HepG2 (cell line): ENCODE data around the gene OR2AG1. TPM values are rescaled to one million over a fixed set of nuclear protein-coding genes. Genes with fewer than 3 reads are reported as not detected.

Experiments
- ATAC-seq: fragments of 200-7000 bp; cut with Tn5 transposase; 3 replicates; pipeline ENCODE4 v1.9.1; 2020; ENCODE audit warnings: mild to moderate bottlenecking, moderate library complexity
- BruUV-seq: library from RNA; stranded (reverse); fragments of 400-500 nt; replicated peaks from 2 replicates; lab custom pipeline; 2021; lab: Mats Ljungman, UMichigan
- CTCF ChIA-PET: fragments of 300-600 bp; formaldehyde crosslinking; extraction: SDS; loops from one replicate; lab custom pipeline; 2021; ENCODE audit warnings: low total read pairs, inconsistent platforms, low intra/inter-chr PET ratio; lab: Yijun Ruan, JAX
- POLR2A ChIA-PET: fragments of 350-600 bp; sonication (Branson Sonifier 250); formaldehyde crosslinking; loops from one replicate; lab custom pipeline; 2020; ENCODE audit warnings: antibody characterized with exemption, inconsistent platforms; lab: Yijun Ruan, JAX
- DNase-seq: peaks from one replicate; pipeline ENCODE4 v3.0.0-alpha.2; 2015; ENCODE audit warnings: low spot score
- FAIRE-seq: peaks from 3 replicates; lab custom pipeline; 2011; peaks lifted over from hg19 to GRCh38; lab: Jason Lieb, UNC
- H2AFZ ChIP-seq: one replicate; pipeline ENCODE4 v1.6.1; 2011; ENCODE audit warnings: low read length, inconsistent platforms
- H3K27ac ChIP-seq: fragments of 300-600 bp; 3 replicates; pipeline ENCODE4 v1.8.0; 2011; ENCODE audit warnings: mixed run types, mild to moderate bottlenecking, mixed read lengths, low read length, inconsistent platforms; ENCODE audit not compliant: insufficient read depth; ENCODE audit errors: extremely low read length
- H3K27me3 ChIP-seq, 2 experiments: fragments of 200-600 bp in 1 of 2; 2 replicates in 1 of 2; 3 replicates in 1 of 2; pipeline versions ENCODE4 v1.6.0 to v1.8.0; 2011; ENCODE audit warnings: low read length in 2 of 2, mild to moderate bottlenecking in 2 of 2, moderate library complexity in 2 of 2, inconsistent platforms in 1 of 2; ENCODE audit not compliant: insufficient read depth in 2 of 2, control insufficient read depth in 1 of 2
- H3K36me3 ChIP-seq, 2 experiments: fragments of 200-600 bp in 1 of 2; replicated peaks in 1 of 2; 2 replicates in 1 of 2; 3 replicates in 1 of 2; pipeline versions ENCODE4 v1.5.1 to v1.8.0; 2011; ENCODE audit warnings: low read length in 2 of 2, inconsistent platforms in 1 of 2; ENCODE audit not compliant: insufficient read depth in 2 of 2, control insufficient read depth in 1 of 2
- H3K4me1 ChIP-seq: 2 replicates; pipeline ENCODE4 v1.5.1; 2012; ENCODE audit warnings: low read length, inconsistent platforms; ENCODE audit not compliant: insufficient read depth
- H3K4me2 ChIP-seq: 2 replicates; pipeline ENCODE4 v1.6.0; 2011; ENCODE audit warnings: low read depth, low read length, inconsistent platforms
- H3K4me3 ChIP-seq, 3 experiments: fragments of 200-600 bp in 1 of 3; sonication (generic), shearing (Covaris generic) in 1 of 3; replicated peaks in 1 of 3; 2 replicates each; pipeline ENCODE4 v1.5.1; 2011 to 2016; ENCODE audit warnings: low read length in 3 of 3, inconsistent platforms in 2 of 3, low read depth in 2 of 3, mild to moderate bottlenecking in 2 of 3, control low read depth in 1 of 3, mixed read lengths in 1 of 3; ENCODE audit not compliant: insufficient read depth in 1 of 3
- H3K79me2 ChIP-seq: one replicate; pipeline ENCODE4 v1.6.1; 2011; ENCODE audit warnings: low read length, inconsistent platforms; ENCODE audit not compliant: insufficient read depth
- H3K9ac ChIP-seq: 2 replicates; pipeline ENCODE4 v1.6.0; 2011; ENCODE audit warnings: mild to moderate bottlenecking, low read depth, low read length, inconsistent platforms; ENCODE audit not compliant: insufficient read depth
- H3K9me3 ChIP-seq: 2 replicates; pipeline ENCODE4 v1.5.1; 2012; ENCODE audit warnings: mild to moderate bottlenecking, low read length
- H4K20me1 ChIP-seq: 2 replicates; pipeline ENCODE4 v1.6.0; 2011; ENCODE audit warnings: inconsistent platforms, mild to moderate bottlenecking, low read length, moderate library complexity; ENCODE audit not compliant: insufficient read depth
- KLF11 ChIP-seq: IDR thresholded peaks from 2 replicates; pipeline ENCODE4 v1.6.1; 2016; ENCODE audit warnings: missing compliant biosample characterization
- KLF6 ChIP-seq: IDR thresholded peaks from 2 replicates; pipeline ENCODE4 v1.8.0; 2016; ENCODE audit warnings: missing biosample characterization, missing genetic modification reagents
- NR2F6 ChIP-seq, 2 experiments: IDR thresholded peaks; 2 replicates each; pipeline ENCODE4 v1.6.1; 2016; ENCODE audit warnings: antibody characterized with exemption in 1 of 2, mild to moderate bottlenecking in 1 of 2
- ZMYM4 ChIP-seq: sonication (generic); formaldehyde crosslinking; IDR thresholded peaks from 2 replicates; pipeline ENCODE4 v1.8.1; 2023; ENCODE audit warnings: mild to moderate bottlenecking, missing genetic modification reagents
- ZNF468 ChIP-seq: sonication (generic); formaldehyde crosslinking; IDR thresholded peaks from 2 replicates; pipeline ENCODE4 v1.8.0; 2022; ENCODE audit warnings: mild to moderate bottlenecking, moderate library complexity, missing genetic modification reagents
- ZNF530 ChIP-seq: sonication (generic); formaldehyde crosslinking; IDR thresholded peaks from 2 replicates; pipeline ENCODE4 v1.5.0; 2020; ENCODE audit warnings: low read depth, mild to moderate bottlenecking, missing genetic modification reagents
- ZNF557 ChIP-seq: sonication (generic); formaldehyde crosslinking; IDR thresholded peaks from 2 replicates; pipeline ENCODE4 v1.4.0; 2020; ENCODE audit warnings: missing genetic modification reagents
- ZNF724P ChIP-seq: sonication (generic); formaldehyde crosslinking; IDR thresholded peaks from 2 replicates; pipeline ENCODE4 v1.8.0; 2022; ENCODE audit warnings: missing genetic modification reagents, borderline replicate concordance
- WGBS: methylation state at CpG from one replicate; pipeline ENCODE4 v1.1.6; 2017; ENCODE audit warnings: low lambda C conversion rate; 5-methylcytosine and 5-hydroxymethylcytosine counted together
- in situ Hi-C: cut with HindIII; loops from 2 replicates; pipeline ENCODE4 v1.10.0; 2017; ENCODE audit warnings: low pct_unique_long_range_greater_than_20kb; ENCODE audit not compliant: extremely low pct_ligation_motif_present
- intact Hi-C: fragments of 100-400 bp; cut with micrococcal nuclease; formaldehyde crosslinking; loops from one replicate; pipeline ENCODE4 v1.10.0; 2022; ENCODE audit not compliant: unreplicated experiment
- polyA plus RNA-seq, 8 experiments: library from polyadenylated mRNA; depleted of rRNA in 3 of 8; stranded (reverse) in 7 of 8; unstranded in 1 of 8; fragments of >200 nt; fragmentation: Illumina TruSeq in 4 of 8; extraction: Trizol in 4 of 8; gene quantifications; 2 replicates each; pipeline versions ENCODE4 v1.2.1 to v1.2.3, GENCODE V29; 2011 to 2016; ENCODE audit warnings: low read depth in 4 of 8, missing spikeins in 1 of 8, mixed read lengths in 1 of 8; ENCODE audit not compliant: insufficient read depth in 1 of 8
- total RNA-seq, 5 experiments: library from RNA; depleted of rRNA; stranded (reverse); fragments of >200 nt; fragmentation: Illumina TruSeq; extraction: Trizol; gene quantifications; 2 replicates each; pipeline ENCODE4 v1.2.3, GENCODE V29; 2016; ENCODE audit warnings: low read depth in 1 of 5
- TF ChIP-seq, protein P1 (sequence below): sonication (generic); formaldehyde crosslinking; IDR thresholded peaks from 2 replicates; pipeline ENCODE4 v1.4.0; 2020; ENCODE audit warnings: missing genetic modification reagents, borderline replicate concordance
- TF ChIP-seq, protein P2 (sequence below): sonication (generic); formaldehyde crosslinking; IDR thresholded peaks from 2 replicates; pipeline ENCODE4 v1.4.0; 2020; ENCODE audit warnings: missing genetic modification reagents, borderline replicate concordance

OR2AG1 gene
- total and polyA plus RNA-seq, 2 of the 13 experiments (the other 11 are each of a cell fraction or from before 2014, with no cell fraction given): not detected

DNA sequence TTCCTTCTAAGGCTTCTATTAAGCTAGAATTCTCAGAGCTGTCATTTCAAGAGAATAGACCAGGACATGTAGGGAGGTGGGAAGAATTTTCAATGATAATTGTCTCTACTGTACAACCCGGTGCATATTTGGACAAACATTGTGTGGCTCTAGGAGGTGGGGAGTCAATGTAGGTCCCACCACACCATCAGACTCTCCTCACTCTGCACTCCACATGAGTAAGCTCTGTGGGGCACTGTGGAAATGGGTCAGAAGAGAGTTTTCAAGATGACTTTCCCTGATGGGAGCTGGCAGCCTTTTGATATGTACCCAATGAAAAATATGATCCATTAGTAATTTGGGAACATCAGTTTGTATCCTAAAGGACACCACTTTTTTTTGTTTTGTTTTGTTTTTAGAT is 44.2 kb upstream of the OR2AG1 start:
- DNase-seq (no peak), FAIRE-seq (no peak), ATAC-seq (no peak)
- no TSS peak for BruUV-seq
- no peaks in the 10 kb centered on the region for H3K79me2 ChIP-seq
- no peaks in the 10 kb centered on the region for H3K27me3 ChIP-seq
- H3K4me2 ChIP-seq: no peak overlapping the region
- ChIA-PET CTCF (interaction anchor here (1.6 kb wide), 1 partner anchor 18 kb away, joined by 8 read pairs; no protein-coding TSS in a partner anchor), POLR2A (no interaction called here)
- H3K4me1 ChIP-seq: no peaks in the 10 kb centered on the region
- H3K4me3 ChIP-seq: no peak overlapping the region
- no peak overlapping the region for H2AFZ ChIP-seq
- intact Hi-C loops: no loop called here
- in situ Hi-C loops: no loop called here
- H3K9me3 ChIP-seq: no peaks in the 10 kb centered on the region
- H3K36me3 ChIP-seq: no peaks in the 10 kb centered on the region
- no peaks in the 10 kb centered on the region for H4K20me1 ChIP-seq
- no peak for TF ChIP-seq KLF6
- no peak for TF ChIP-seq KLF11 (CRISPR knock-in tag)
- TF ChIP-seq ZMYM4: no peak
- TF ChIP-seq NR2F6 (IDR thresholded peaks at IDR 0.05): no peak
- no peak for TF ChIP-seq NR2F6 (CRISPR knock-in tag; IDR thresholded peaks at IDR 0.05)
- TF ChIP-seq ZNF530 (CRISPR knock-in tag): no peak
- no peak for TF ChIP-seq ZNF557 (CRISPR knock-in tag)
- no peak for TF ChIP-seq ZNF468 (CRISPR knock-in tag)
- TF ChIP-seq, protein P1, sequence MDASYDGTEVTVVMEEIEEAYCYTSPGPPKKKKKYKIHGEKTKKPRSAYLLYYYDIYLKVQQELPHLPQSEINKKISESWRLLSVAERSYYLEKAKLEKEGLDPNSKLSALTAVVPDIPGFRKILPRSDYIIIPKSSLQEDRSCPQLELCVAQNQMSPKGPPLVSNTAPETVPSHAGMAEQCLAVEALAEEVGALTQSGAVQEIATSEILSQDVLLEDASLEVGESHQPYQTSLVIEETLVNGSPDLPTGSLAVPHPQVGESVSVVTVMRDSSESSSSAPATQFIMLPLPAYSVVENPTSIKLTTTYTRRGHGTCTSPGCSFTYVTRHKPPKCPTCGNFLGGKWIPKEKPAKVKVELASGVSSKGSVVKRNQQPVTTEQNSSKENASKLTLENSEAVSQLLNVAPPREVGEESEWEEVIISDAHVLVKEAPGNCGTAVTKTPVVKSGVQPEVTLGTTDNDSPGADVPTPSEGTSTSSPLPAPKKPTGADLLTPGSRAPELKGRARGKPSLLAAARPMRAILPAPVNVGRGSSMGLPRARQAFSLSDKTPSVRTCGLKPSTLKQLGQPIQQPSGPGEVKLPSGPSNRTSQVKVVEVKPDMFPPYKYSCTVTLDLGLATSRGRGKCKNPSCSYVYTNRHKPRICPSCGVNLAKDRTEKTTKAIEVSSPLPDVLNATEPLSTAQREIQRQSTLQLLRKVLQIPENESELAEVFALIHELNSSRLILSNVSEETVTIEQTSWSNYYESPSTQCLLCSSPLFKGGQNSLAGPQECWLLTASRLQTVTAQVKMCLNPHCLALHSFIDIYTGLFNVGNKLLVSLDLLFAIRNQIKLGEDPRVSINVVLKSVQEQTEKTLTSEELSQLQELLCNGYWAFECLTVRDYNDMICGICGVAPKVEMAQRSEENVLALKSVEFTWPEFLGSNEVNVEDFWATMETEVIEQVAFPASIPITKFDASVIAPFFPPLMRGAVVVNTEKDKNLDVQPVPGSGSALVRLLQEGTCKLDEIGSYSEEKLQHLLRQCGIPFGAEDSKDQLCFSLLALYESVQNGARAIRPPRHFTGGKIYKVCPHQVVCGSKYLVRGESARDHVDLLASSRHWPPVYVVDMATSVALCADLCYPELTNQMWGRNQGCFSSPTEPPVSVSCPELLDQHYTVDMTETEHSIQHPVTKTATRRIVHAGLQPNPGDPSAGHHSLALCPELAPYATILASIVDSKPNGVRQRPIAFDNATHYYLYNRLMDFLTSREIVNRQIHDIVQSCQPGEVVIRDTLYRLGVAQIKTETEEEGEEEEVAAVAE: no peak
- TF ChIP-seq ZNF724P (CRISPR knock-in tag): no peak
- TF ChIP-seq, protein P2, sequence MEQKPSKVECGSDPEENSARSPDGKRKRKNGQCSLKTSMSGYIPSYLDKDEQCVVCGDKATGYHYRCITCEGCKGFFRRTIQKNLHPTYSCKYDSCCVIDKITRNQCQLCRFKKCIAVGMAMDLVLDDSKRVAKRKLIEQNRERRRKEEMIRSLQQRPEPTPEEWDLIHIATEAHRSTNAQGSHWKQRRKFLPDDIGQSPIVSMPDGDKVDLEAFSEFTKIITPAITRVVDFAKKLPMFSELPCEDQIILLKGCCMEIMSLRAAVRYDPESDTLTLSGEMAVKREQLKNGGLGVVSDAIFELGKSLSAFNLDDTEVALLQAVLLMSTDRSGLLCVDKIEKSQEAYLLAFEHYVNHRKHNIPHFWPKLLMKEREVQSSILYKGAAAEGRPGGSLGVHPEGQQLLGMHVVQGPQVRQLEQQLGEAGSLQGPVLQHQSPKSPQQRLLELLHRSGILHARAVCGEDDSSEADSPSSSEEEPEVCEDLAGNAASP (CRISPR knock-in tag): no peak
- TF ChIP-seq, all 625 proteins: peak for 0
- Histone ChIP-seq H3K27ac (no peak overlapping the region), H3K9ac (no peak overlapping the region)
- WGBS: 0% methylated on average over 1 of the region's 1 CpG
